ENCODE data around the gene BRD7. TPM values are rescaled to one million over a fixed set of nuclear protein-coding genes. Genes with fewer than 3 reads are reported as not detected.

The BRD7 gene
- total RNA-seq, 2 experiments from 2014 or later: 76.2 to 93.4 TPM

DNA sequence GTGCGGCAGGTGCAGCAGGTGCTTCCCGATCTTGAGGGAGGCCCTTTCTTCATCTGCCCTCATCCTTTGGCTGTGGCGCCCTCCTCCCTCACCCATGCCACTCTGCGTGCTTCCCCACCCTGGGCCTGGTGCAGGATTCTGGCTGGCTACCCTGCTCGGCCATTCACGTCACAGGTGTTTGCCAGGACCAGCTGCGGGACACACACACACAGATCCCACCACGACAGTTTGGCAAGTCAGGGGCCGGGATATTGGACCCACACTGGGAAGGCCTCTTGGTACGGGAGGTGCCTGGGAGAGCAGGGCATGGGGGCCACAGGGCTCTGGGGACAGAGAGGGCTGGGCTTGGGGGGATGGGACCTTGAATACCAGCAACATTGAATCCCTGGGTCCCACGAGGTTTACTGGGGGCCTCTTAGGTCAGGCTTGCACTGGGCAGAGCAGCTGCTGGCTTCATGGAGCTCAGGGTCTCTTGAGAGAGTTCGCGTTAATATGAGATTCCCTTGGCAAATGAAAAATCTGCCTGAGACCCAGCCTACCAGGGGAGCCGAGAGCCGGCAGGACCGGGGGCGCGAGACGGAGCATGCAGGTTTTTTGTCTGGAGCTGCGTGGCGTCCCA is 87.3 kb downstream of the BRD7 start:
- ATAC-seq: no peak

DNA sequence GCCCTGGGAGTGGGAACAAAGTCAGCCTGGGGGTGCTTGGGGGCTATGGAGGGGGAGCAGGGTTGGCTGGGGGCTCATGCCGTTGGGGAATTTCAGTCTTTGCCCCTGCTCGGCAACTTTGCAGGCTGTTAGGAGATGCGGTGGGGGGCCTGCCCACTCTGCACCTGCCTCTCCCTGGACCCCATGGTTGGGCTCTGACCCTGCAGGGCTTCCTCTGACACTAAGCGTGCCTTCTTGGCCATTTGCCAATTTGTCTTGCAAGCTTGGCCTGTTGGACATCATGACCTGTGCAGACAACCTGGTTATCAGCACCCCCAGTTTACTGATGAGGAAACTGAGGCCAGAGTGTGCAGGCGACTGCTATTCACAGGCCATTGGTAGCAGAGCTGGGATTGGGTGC is 87.9 kb downstream of the BRD7 start:
- H3K4me1 Mint-ChIP-seq (ENCODE audit: low read depth): peaks cover 93% of the 10 kb centered on the region
- H3K36me3 Mint-ChIP-seq (ENCODE audit: low read depth): peaks cover 37% of the 10 kb centered on the region
- H3K9me3 Mint-ChIP-seq: peaks cover 11% of the 10 kb centered on the region
- ATAC-seq: no peak
- peak overlapping the region; percentile 29 for H3K4me3 Mint-ChIP-seq
- CTCF ChIA-PET: interaction anchor here (1.0 to 2.8 kb wide), 5 partner anchors 42 to 76 kb away, joined by 3 to 12 read pairs (median 4); no protein-coding TSS in a partner anchor
- intact Hi-C loops (cut with micrococcal nuclease): loop anchor here (10.0 kb wide), 1 partner anchor 66 kb away; no protein-coding TSS in a partner anchor
- TF ChIP-seq, protein P1, sequence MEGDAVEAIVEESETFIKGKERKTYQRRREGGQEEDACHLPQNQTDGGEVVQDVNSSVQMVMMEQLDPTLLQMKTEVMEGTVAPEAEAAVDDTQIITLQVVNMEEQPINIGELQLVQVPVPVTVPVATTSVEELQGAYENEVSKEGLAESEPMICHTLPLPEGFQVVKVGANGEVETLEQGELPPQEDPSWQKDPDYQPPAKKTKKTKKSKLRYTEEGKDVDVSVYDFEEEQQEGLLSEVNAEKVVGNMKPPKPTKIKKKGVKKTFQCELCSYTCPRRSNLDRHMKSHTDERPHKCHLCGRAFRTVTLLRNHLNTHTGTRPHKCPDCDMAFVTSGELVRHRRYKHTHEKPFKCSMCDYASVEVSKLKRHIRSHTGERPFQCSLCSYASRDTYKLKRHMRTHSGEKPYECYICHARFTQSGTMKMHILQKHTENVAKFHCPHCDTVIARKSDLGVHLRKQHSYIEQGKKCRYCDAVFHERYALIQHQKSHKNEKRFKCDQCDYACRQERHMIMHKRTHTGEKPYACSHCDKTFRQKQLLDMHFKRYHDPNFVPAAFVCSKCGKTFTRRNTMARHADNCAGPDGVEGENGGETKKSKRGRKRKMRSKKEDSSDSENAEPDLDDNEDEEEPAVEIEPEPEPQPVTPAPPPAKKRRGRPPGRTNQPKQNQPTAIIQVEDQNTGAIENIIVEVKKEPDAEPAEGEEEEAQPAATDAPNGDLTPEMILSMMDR (IDR thresholded peaks at IDR 0.05): no peak
- no peaks in the 10 kb centered on the region for H3K27me3 Mint-ChIP-seq
- no peak for DNase-seq
- H3K27ac Mint-ChIP-seq: peak overlapping the region; percentile 54
- POLR2A ChIA-PET: interaction anchor here (1.5 to 19.3 kb wide), 2 partner anchors 13 to 40 kb away, joined by 3 to 215 read pairs; partner anchors contain the start of gene ADCY7

More for the DNA sequence above, 87.3 kb downstream of the BRD7 start:
- DNase-seq: no peak
- Mint-ChIP-seq H3K27me3 (no peaks in the 10 kb centered on the region), H3K4me1 (ENCODE audit: low read depth) (peaks cover 90% of the 10 kb centered on the region), H3K36me3 (ENCODE audit: low read depth) (peaks cover 43% of the 10 kb centered on the region), H3K4me3 (peak overlapping the region; percentile 29), H3K27ac (peak overlapping the region; percentile 70), H3K9me3 (peaks cover 11% of the 10 kb centered on the region)
- ChIA-PET POLR2A (interaction anchor here (0.9 to 19.3 kb wide), 4 partner anchors 14 to 70 kb away, joined by 3 to 215 read pairs (median 4); partner anchors contain the start of gene ADCY7), CTCF (interaction anchor here (1.2 to 4.3 kb wide), 6 partner anchors 13 to 76 kb away, joined by 3 to 18 read pairs (median 4); no protein-coding TSS in a partner anchor)
- intact Hi-C loops (cut with micrococcal nuclease): loop anchor here (10.0 kb wide), 1 partner anchor 67 kb away; no protein-coding TSS in a partner anchor
- TF ChIP-seq, protein P1 (IDR thresholded peaks at IDR 0.05): no peak

DNA sequence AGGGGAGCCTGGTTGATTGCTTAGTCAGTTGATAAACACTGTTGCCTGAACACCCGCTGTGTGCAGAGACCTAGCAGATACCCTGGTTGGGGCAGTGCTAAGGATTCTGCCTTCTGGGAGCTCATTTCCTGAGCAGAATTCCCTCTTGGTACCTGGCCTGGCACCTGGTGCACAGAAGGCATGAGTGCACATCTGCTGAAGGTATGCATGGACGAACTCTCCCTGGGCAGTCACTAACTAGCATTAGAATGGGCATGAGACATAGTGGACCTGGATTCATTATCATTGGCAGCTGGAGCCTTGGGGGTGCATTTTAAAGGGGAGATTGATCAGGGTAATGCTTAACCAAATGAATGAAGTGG is 89.3 kb downstream of the BRD7 start:
- intact Hi-C loops (cut with micrococcal nuclease): loop anchor here (5.0 kb wide), 2 partner anchors 33 to 58 kb away; no protein-coding TSS in a partner anchor
- TF ChIP-seq, protein P1 (IDR thresholded peaks at IDR 0.05): no peak
- POLR2A ChIA-PET: interaction anchor here (0.9 to 19.3 kb wide), 4 partner anchors 12 to 59 kb away, joined by 3 to 215 read pairs (median 10); partner anchors contain the start of gene ADCY7
- DNase-seq (no peak), ATAC-seq (no peak)
- H3K36me3 Mint-ChIP-seq (ENCODE audit: low read depth): peaks cover 35% of the 10 kb centered on the region
- peaks cover 10% of the 10 kb centered on the region for H3K9me3 Mint-ChIP-seq
- CTCF ChIA-PET: interaction anchor here (1.0 to 2.8 kb wide), 7 partner anchors 11 to 254 kb away, joined by 3 to 12 read pairs (median 4); partner anchors contain the start of gene CNEP1R1
- no peaks in the 10 kb centered on the region for H3K27me3 Mint-ChIP-seq
- no peak overlapping the region for H3K4me3 Mint-ChIP-seq
- peaks cover 92% of the 10 kb centered on the region for H3K4me1 Mint-ChIP-seq (ENCODE audit: low read depth)
- peak overlapping the region; percentile 53 for H3K27ac Mint-ChIP-seq

DNA sequence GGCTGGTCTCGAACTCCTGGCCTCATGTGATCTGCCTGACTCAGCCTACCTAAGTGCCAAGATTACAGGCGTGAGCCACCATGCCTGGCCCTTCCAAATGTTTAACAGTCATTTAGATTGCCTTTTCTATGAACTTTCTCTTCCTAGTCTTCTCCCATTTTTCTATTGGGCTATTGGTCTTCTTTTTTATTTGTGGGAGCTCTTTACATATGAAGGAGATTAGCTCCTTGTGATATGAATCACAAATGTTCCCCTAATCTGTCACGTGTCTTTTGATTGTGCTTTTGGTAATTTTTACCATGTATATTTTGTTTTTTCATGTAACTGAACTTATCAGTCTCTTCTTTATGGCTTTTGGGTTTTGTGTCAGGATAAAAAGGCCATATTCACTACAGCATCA is 90.5 kb downstream of the BRD7 start:
- DNase-seq: no peak
- peak overlapping the region; percentile 91 for H3K27ac Mint-ChIP-seq
- CTCF ChIA-PET: interaction anchor here (0.8 to 2.8 kb wide), 10 partner anchors 8 to 387 kb away, joined by 3 to 12 read pairs (median 4); no protein-coding TSS in a partner anchor
- peaks cover 39% of the 10 kb centered on the region for H3K36me3 Mint-ChIP-seq (ENCODE audit: low read depth)
- no peak overlapping the region for H3K4me3 Mint-ChIP-seq
- no peak for ATAC-seq
- no peaks in the 10 kb centered on the region for H3K27me3 Mint-ChIP-seq
- intact Hi-C loops (cut with micrococcal nuclease): loop anchor here (5.0 kb wide), 2 partner anchors 34 to 59 kb away; no protein-coding TSS in a partner anchor
- H3K9me3 Mint-ChIP-seq: peaks cover 10% of the 10 kb centered on the region
- H3K4me1 Mint-ChIP-seq (ENCODE audit: low read depth): peaks cover 92% of the 10 kb centered on the region
- POLR2A ChIA-PET: interaction anchor here (0.7 to 19.3 kb wide), 4 partner anchors 10 to 68 kb away, joined by 3 to 215 read pairs (median 12); partner anchors contain the start of gene ADCY7
- TF ChIP-seq, protein P1 (IDR thresholded peaks at IDR 0.05): no peak
